ENCODE results near the gene KANSL1L. TPM values are rescaled to one million over a fixed set of nuclear protein-coding genes. Genes with fewer than 3 reads are reported as not detected.
A peak's percentile ranks its signal among the peaks of the same experiment; 100 is the strongest.

The KANSL1L gene
- total RNA-seq, 1 donor from 2014 or later: 4.9 TPM

- peak; percentile 95 for DNase-seq (ENCODE audit: low spot score)
- Mint-ChIP-seq H3K4me1 (ENCODE audit: low read depth) (peaks cover 43% of the 10 kb centered on the region), H3K4me3 (ENCODE audit: low read depth) (peak within 1 kb of the TSS; percentile 95), H3K27ac (peak within 1 kb of the TSS; percentile 87), H3K27me3 (ENCODE audit: low read depth) (no peaks in the 10 kb centered on the region), H3K9me3 (peaks cover 3% of the 10 kb centered on the region), H3K36me3 (ENCODE audit: low read depth) (peaks cover 30% of the 10 kb centered on the region)
- intact Hi-C loops (cut with micrococcal nuclease): loop anchor here (1.0 to 5.0 kb wide), 2 partner anchors 168 to 580 kb away; partner anchors contain the start of gene MAP2
Observed at GRCh38 chr2:210002158-210003157, 168.8 kb downstream of the KANSL1L start, which contains the start of gene RPE. TSS of gene RPE (plus strand) at chr2:210002638. CDS start at chr2:210002662, 24 bp downstream.

DNA sequence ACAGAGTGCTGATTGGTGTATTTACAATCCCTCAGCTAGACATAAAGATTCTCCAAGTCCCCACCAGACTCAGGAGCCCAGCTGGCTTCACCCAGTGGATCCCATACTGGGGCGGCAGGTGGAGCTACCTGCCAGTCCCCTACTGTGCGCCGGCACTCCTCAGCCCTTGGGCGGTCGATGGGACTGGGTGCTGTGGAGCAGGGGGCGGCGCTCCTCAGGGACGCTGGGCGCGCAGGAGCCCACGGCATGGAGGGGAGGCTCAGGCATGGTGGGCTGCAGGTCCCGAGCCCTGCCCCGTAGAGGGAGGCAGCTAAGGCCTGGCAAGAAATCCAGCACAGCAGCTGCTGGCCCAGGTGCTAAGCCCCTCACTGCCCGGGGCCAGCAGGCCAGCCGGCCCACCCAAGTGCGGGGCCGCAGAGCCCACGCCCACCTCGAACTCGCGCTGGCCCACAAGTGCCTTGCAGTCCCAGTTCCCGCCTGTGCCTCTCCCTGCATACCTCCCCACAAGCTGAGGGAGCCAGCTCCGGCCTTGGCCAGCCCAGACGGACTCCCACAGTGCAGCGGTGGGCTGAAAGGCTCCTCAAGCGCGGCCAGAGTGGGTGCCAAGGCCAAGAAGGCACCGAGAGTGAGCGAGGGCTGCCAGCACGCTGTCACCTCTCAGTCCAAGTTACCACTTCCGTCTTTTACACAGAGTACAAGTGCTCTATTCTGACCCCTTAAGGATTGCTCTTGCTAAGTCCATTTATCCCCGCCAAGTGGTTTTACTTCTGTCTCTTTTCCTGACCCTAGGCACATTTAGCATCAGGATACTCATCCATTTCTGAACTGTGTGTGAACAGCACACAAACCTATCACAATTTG, 170.5 kb downstream of the KANSL1L start:
- H3K9me3 Mint-ChIP-seq: peaks cover 3% of the 10 kb centered on the region
- intact Hi-C loops (cut with micrococcal nuclease): loop anchor here (5.0 kb wide), 1 partner anchor 578 kb away; the partner anchor contains the start of gene MAP2
- no peaks in the 10 kb centered on the region for H3K27me3 Mint-ChIP-seq (ENCODE audit: low read depth)
- H3K4me1 Mint-ChIP-seq (ENCODE audit: low read depth): peaks cover 28% of the 10 kb centered on the region
- peaks cover 15% of the 10 kb centered on the region for H3K36me3 Mint-ChIP-seq (ENCODE audit: low read depth)
- no peak for DNase-seq (ENCODE audit: low spot score)
- H3K4me3 Mint-ChIP-seq (ENCODE audit: low read depth): no peak overlapping the region
- H3K27ac Mint-ChIP-seq: no peak overlapping the region

- DNase-seq (ENCODE audit: low spot score): no peak
- Mint-ChIP-seq H3K36me3 (ENCODE audit: low read depth) (no peaks in the 10 kb centered on the region), H3K27ac (no peak overlapping the region), H3K4me3 (ENCODE audit: low read depth) (no peak overlapping the region), H3K9me3 (peaks cover 3% of the 10 kb centered on the region), H3K4me1 (ENCODE audit: low read depth) (peaks cover 14% of the 10 kb centered on the region), H3K27me3 (ENCODE audit: low read depth) (peaks cover 5% of the 10 kb centered on the region)
- intact Hi-C loops (cut with micrococcal nuclease): no loop called here
Observed at GRCh38 chr2:209998596-209998995, 172.6 kb downstream of the KANSL1L start.

GRCh38 chr2:209993968-209994367, 177.2 kb downstream of the KANSL1L start:
- intact Hi-C loops (cut with micrococcal nuclease): no loop called here
- Mint-ChIP-seq H3K9me3 (no peaks in the 10 kb centered on the region), H3K4me1 (ENCODE audit: low read depth) (no peaks in the 10 kb centered on the region), H3K27ac (no peak overlapping the region), H3K36me3 (ENCODE audit: low read depth) (no peaks in the 10 kb centered on the region), H3K27me3 (ENCODE audit: low read depth) (peaks cover 13% of the 10 kb centered on the region), H3K4me3 (ENCODE audit: low read depth) (no peak overlapping the region)
- no peak for DNase-seq (ENCODE audit: low spot score)

- Mint-ChIP-seq H3K4me1 (ENCODE audit: low read depth) (peaks cover 4% of the 10 kb centered on the region), H3K27me3 (ENCODE audit: low read depth) (peaks cover 15% of the 10 kb centered on the region), H3K36me3 (ENCODE audit: low read depth) (no peaks in the 10 kb centered on the region), H3K4me3 (ENCODE audit: low read depth) (no peak overlapping the region), H3K27ac (no peak overlapping the region), H3K9me3 (no peaks in the 10 kb centered on the region)
- no peak for DNase-seq (ENCODE audit: low spot score)
- intact Hi-C loops (cut with micrococcal nuclease): no loop called here
Observed at GRCh38 chr2:209990838-209991237, 180.4 kb downstream of the KANSL1L start.

GRCh38 chr2:209988010-209988409, 183.2 kb downstream of the KANSL1L start:
- no peak for DNase-seq (ENCODE audit: low spot score)
- intact Hi-C loops (cut with micrococcal nuclease): loop anchor here (5.0 kb wide), 1 partner anchor 54 kb away; no protein-coding TSS in a partner anchor
- no peaks in the 10 kb centered on the region for H3K36me3 Mint-ChIP-seq (ENCODE audit: low read depth)
- H3K27me3 Mint-ChIP-seq (ENCODE audit: low read depth): peaks cover 23% of the 10 kb centered on the region
- H3K4me1 Mint-ChIP-seq (ENCODE audit: low read depth): peaks cover 4% of the 10 kb centered on the region
- no peaks in the 10 kb centered on the region for H3K9me3 Mint-ChIP-seq
- H3K27ac Mint-ChIP-seq: no peak overlapping the region
- no peak overlapping the region for H3K4me3 Mint-ChIP-seq (ENCODE audit: low read depth)

DNA sequence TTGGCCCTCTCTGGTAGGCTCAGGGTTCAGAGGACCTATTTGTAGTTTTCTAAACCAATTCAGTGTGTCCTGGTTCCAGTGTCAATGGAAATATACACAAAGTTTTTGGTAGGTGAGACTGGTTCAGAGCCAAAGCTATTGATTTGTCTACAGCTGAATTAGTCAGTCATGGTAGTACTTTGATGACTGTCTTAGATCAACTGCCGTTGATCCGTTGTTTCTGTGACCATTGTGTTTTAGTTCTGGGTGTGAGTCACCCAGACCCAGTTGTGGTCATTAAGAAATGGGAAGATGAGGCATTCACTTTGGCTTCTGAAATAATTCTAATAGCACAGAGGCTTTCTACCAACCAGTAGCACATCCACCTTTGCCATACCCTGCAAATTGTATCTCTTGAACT, 184.8 kb downstream of the KANSL1L start:
- intact Hi-C loops (cut with micrococcal nuclease): loop anchor here (5.0 kb wide), 1 partner anchor 56 kb away; no protein-coding TSS in a partner anchor
- no peak overlapping the region for H3K27ac Mint-ChIP-seq
- DNase-seq (ENCODE audit: low spot score): no peak
- H3K36me3 Mint-ChIP-seq (ENCODE audit: low read depth): no peaks in the 10 kb centered on the region
- no peak overlapping the region for H3K4me3 Mint-ChIP-seq (ENCODE audit: low read depth)
- peaks cover 26% of the 10 kb centered on the region for H3K27me3 Mint-ChIP-seq (ENCODE audit: low read depth)
- H3K4me1 Mint-ChIP-seq (ENCODE audit: low read depth): peaks cover 4% of the 10 kb centered on the region
- H3K9me3 Mint-ChIP-seq: no peaks in the 10 kb centered on the region

- H3K27ac Mint-ChIP-seq: no peak overlapping the region
- H3K4me1 Mint-ChIP-seq (ENCODE audit: low read depth): peaks cover 4% of the 10 kb centered on the region
- H3K4me3 Mint-ChIP-seq (ENCODE audit: low read depth): no peak overlapping the region
- intact Hi-C loops (cut with micrococcal nuclease): loop anchor here (5.0 kb wide), 1 partner anchor 56 kb away; no protein-coding TSS in a partner anchor
- H3K27me3 Mint-ChIP-seq (ENCODE audit: low read depth): peaks cover 24% of the 10 kb centered on the region
- DNase-seq (ENCODE audit: low spot score): no peak
- H3K9me3 Mint-ChIP-seq: no peaks in the 10 kb centered on the region
- H3K36me3 Mint-ChIP-seq (ENCODE audit: low read depth): no peaks in the 10 kb centered on the region
Observed at GRCh38 chr2:209985874-209986273, 185.3 kb downstream of the KANSL1L start.

DNA sequence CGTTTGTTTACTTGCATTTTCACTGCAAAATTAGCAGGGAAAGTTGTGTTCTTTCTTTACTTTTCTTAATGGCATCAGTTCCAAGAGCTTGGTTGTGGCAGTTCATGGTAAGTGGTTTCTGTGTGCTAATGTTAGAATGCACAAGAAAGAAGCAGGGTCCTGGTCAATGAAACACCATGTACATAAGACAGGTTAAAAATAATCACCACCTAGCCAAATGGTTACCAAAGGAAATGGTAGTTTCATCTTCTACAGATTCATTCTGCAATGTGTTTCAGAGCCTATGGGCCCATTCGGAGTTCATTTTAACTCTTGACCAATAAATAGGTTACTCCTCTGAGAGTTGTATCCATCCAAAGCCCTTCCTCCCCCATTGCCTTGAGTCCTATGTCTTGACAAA, 186.9 kb downstream of the KANSL1L start:
- intact Hi-C loops (cut with micrococcal nuclease): no loop called here
- Mint-ChIP-seq H3K9me3 (no peaks in the 10 kb centered on the region), H3K4me3 (ENCODE audit: low read depth) (no peak overlapping the region), H3K36me3 (ENCODE audit: low read depth) (no peaks in the 10 kb centered on the region), H3K27ac (no peak overlapping the region), H3K27me3 (ENCODE audit: low read depth) (peaks cover 20% of the 10 kb centered on the region), H3K4me1 (ENCODE audit: low read depth) (peaks cover 4% of the 10 kb centered on the region)
- no peak for DNase-seq (ENCODE audit: low spot score)

DNA sequence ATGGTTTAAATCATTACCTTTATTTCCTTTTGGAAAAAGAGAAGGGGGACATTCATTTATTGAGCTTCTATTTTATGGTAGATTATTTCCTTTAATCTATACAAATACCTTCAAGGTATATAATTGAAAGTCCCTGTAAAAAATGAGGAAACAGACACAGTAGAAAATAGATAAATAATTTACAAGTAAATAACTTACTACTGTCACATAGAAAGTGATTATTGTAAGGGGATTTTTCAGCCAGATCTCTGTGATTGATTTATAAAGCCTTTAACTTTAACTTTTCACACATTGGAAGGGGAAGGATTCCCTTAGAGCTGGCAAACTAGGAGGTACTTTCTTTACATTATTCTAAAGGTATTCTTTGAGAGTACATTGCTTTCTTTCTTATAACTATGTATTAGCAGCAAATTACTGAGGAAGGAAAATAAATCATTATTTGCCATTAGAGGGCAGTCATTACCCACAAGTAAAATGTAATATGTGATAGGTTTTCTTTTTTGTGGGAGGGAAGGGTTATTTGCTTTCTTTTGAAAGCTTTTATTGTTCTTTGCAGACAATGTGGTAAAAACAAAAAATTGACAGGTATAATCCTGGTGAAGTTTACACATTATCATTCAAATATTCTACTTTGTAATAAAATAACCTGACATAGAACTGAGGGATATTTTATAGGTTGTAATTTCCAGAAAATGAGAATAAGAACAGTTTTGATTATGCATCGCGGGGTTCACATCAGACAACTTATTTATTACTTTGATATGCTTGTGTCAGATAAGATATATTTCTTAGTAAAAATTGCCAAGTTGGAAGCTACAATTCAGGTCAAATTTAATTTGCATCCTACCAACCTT, 193.6 kb downstream of the KANSL1L start:
- intact Hi-C loops (cut with micrococcal nuclease): loop anchor here (1.0 kb wide), 2 partner anchors 218 to 222 kb away; no protein-coding TSS in a partner anchor
- no peak overlapping the region for H3K4me3 Mint-ChIP-seq (ENCODE audit: low read depth)
- no peaks in the 10 kb centered on the region for H3K9me3 Mint-ChIP-seq
- H3K4me1 Mint-ChIP-seq (ENCODE audit: low read depth): no peaks in the 10 kb centered on the region
- H3K27me3 Mint-ChIP-seq (ENCODE audit: low read depth): peaks cover 8% of the 10 kb centered on the region
- DNase-seq (ENCODE audit: low spot score): no peak
- H3K36me3 Mint-ChIP-seq (ENCODE audit: low read depth): no peaks in the 10 kb centered on the region
- H3K27ac Mint-ChIP-seq: no peak overlapping the region

DNA sequence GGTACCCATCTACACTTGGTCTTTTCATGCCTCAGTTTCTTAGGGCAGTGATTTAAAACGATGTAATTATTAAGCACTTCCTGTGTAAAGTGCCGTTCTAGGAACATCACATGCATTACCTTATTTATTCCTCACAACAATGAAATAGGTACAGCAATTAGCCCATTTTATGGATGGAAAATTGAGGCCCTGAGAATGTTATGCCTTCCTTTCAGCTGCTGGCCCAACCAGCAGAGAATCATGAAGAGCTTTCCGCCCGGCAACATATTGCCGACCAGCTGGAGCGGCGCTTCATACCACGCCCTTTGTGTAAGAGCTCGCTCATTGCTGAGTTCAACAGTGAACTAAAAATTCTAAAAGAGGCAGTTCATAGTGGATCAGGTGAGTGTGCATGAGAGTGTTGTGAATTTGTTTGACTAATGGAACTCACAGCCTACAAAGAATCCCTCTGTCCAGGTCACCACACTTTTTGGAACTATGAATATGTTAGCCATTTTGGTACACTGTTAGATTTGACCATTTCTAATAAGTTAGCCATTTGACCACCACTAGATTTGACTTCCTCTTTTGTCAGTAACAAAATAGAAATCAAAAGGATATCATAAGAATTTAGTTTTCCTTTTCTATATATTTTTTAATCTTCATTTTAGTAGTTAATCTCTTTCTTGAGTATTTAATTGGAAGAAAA, 194.4 kb downstream of the KANSL1L start:
- DNase-seq (ENCODE audit: low spot score): no peak
- peaks cover 5% of the 10 kb centered on the region for H3K27me3 Mint-ChIP-seq (ENCODE audit: low read depth)
- no peak overlapping the region for H3K4me3 Mint-ChIP-seq (ENCODE audit: low read depth)
- intact Hi-C loops (cut with micrococcal nuclease): loop anchor here (1.0 kb wide), 2 partner anchors 218 to 222 kb away; no protein-coding TSS in a partner anchor
- no peaks in the 10 kb centered on the region for H3K36me3 Mint-ChIP-seq (ENCODE audit: low read depth)
- H3K27ac Mint-ChIP-seq: no peak overlapping the region
- H3K4me1 Mint-ChIP-seq (ENCODE audit: low read depth): no peaks in the 10 kb centered on the region
- no peaks in the 10 kb centered on the region for H3K9me3 Mint-ChIP-seq
